HepG2 (cell line): Measurements from ENCODE around the gene PRAMEF7.
"Not testable (repeated sequence)": the region's sequence is repeated elsewhere in the genome, so short reads cannot be mapped to it uniquely, and the experiment has no call there.

ENCODE experiments used
- CBX2 ChIP-seq, 2 experiments: fragments of 200-600 bp in 1 of 2; sonication (generic); formaldehyde crosslinking in 1 of 2; IDR thresholded peaks; 2 replicates each; pipeline versions ENCODE4 v1.7.0 to v1.8.1; 2018 to 2022; ENCODE audit warnings: low read depth in 2 of 2, low read length in 1 of 2, mild to moderate bottlenecking in 1 of 2, missing genetic modification reagents in 1 of 2
- CTCF ChIP-seq: sonication (generic); formaldehyde crosslinking; IDR thresholded peaks from 2 replicates; pipeline ENCODE4 v1.5.0; 2020; ENCODE audit warnings: mild to moderate bottlenecking, missing genetic modification reagents, moderate library complexity
- E2F1 ChIP-seq: sonication (generic); formaldehyde crosslinking; IDR thresholded peaks from 2 replicates; pipeline ENCODE4 v1.5.0; 2020; ENCODE audit warnings: missing genetic modification reagents
- EP300 ChIP-seq, 3 experiments: sonication (generic) in 1 of 3; formaldehyde crosslinking in 1 of 3; IDR thresholded peaks; 2 replicates each; pipeline versions ENCODE4 v1.5.1 to v1.6.1; 2011 to 2020; ENCODE audit warnings: low read depth in 2 of 3, low read length in 2 of 3, borderline replicate concordance in 1 of 3, improper control_type of control experiment in 1 of 3, mild to moderate bottlenecking in 1 of 3, missing genetic modification reagents in 1 of 3, moderate library complexity in 1 of 3
- ETV6 ChIP-seq: sonication (generic); formaldehyde crosslinking; conservative IDR thresholded peaks from 2 replicates; pipeline ENCODE4 v1.4.0; 2020; ENCODE audit warnings: missing genetic modification reagents
- EZH2 ChIP-seq: conservative IDR thresholded peaks from 2 replicates; pipeline ENCODE4 v1.6.1; 2012; ENCODE audit warnings: mild to moderate bottlenecking, low read depth, low read length, moderate library complexity
- PHF8 ChIP-seq: sonication (generic); formaldehyde crosslinking; IDR thresholded peaks from 2 replicates; pipeline ENCODE4 v1.5.0; 2020; ENCODE audit warnings: missing genetic modification reagents
- POLR2AphosphoS5 ChIP-seq: IDR thresholded peaks from 2 replicates; pipeline ENCODE4 v1.6.1; 2012; ENCODE audit warnings: low read depth, low read length
- SP1 ChIP-seq, 2 experiments: fragments of 450-650 bp in 1 of 2; sonication (generic) in 1 of 2; formaldehyde crosslinking in 1 of 2; IDR thresholded peaks; 2 replicates each; pipeline versions ENCODE4 v1.4.0 to v1.6.1; 2016 to 2020; ENCODE audit warnings: missing genetic modification reagents in 1 of 2
- SRSF1 ChIP-seq: fragments of 200-400 bp; formaldehyde crosslinking; optimal IDR thresholded peaks from 2 replicates; pipeline ENCODE3; 2017; ENCODE audit warnings: mild to moderate bottlenecking, low read depth, low read length, moderate library complexity
- SSRP1 ChIP-seq: IDR thresholded peaks from 2 replicates; pipeline ENCODE4 v1.6.1; 2016; ENCODE audit warnings: control low read depth
- ZNF558 ChIP-seq: sonication (generic); formaldehyde crosslinking; IDR thresholded peaks from 2 replicates; pipeline ENCODE4 v1.9.0; 2022; ENCODE audit warnings: mild to moderate bottlenecking, missing genetic modification reagents, borderline replicate concordance
- TF ChIP-seq, protein P1 (sequence below): sonication (generic); formaldehyde crosslinking; IDR thresholded peaks from 2 replicates; pipeline ENCODE4 v1.4.0; 2020; ENCODE audit warnings: missing genetic modification reagents
- TF ChIP-seq, protein P2 (sequence below): sonication (generic); formaldehyde crosslinking; IDR thresholded peaks from 2 replicates; pipeline ENCODE4 v1.4.0; 2020; ENCODE audit warnings: mild to moderate bottlenecking, missing genetic modification reagents

- not testable (repeated sequence) for TF ChIP-seq SP1 (IDR thresholded peaks at IDR 0.05); SP1 (CRISPR knock-in tag; IDR thresholded peaks at IDR 0.05); SRSF1; CTCF; SSRP1 (CRISPR knock-in tag); EZH2; POLR2AphosphoS5; CBX2 (IDR thresholded peaks at IDR 0.05; ENCODE audit: low read depth, low read length); CBX2 (CRISPR knock-in tag; IDR thresholded peaks at IDR 0.05; ENCODE audit: low read depth); ETV6 (CRISPR knock-in tag); EP300 (IDR thresholded peaks at IDR 0.05; ENCODE audit: low read depth in 2 of 2, low read length in 2 of 2); EP300 (CRISPR knock-in tag; IDR thresholded peaks at IDR 0.05; ENCODE audit: borderline replicate concordance); E2F1 (CRISPR knock-in tag); PHF8 (CRISPR knock-in tag); ZNF558 (CRISPR knock-in tag)
- TF ChIP-seq, protein P1, sequence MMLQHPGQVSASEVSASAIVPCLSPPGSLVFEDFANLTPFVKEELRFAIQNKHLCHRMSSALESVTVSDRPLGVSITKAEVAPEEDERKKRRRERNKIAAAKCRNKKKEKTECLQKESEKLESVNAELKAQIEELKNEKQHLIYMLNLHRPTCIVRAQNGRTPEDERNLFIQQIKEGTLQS (CRISPR knock-in tag): not testable (repeated sequence)
- TF ChIP-seq, protein P2, sequence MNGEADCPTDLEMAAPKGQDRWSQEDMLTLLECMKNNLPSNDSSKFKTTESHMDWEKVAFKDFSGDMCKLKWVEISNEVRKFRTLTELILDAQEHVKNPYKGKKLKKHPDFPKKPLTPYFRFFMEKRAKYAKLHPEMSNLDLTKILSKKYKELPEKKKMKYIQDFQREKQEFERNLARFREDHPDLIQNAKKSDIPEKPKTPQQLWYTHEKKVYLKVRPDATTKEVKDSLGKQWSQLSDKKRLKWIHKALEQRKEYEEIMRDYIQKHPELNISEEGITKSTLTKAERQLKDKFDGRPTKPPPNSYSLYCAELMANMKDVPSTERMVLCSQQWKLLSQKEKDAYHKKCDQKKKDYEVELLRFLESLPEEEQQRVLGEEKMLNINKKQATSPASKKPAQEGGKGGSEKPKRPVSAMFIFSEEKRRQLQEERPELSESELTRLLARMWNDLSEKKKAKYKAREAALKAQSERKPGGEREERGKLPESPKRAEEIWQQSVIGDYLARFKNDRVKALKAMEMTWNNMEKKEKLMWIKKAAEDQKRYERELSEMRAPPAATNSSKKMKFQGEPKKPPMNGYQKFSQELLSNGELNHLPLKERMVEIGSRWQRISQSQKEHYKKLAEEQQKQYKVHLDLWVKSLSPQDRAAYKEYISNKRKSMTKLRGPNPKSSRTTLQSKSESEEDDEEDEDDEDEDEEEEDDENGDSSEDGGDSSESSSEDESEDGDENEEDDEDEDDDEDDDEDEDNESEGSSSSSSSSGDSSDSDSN: not testable (repeated sequence)
Observed at GRCh38 chr1:12878453-12878852, 38.0 kb upstream of the PRAMEF7 start.
